B cell (primary cell): Measurements from ENCODE around the gene SYTL5. TPM values are rescaled to one million over a fixed set of nuclear protein-coding genes. Genes with fewer than 3 reads are reported as not detected.

ENCODE experiments used
- ATAC-seq: fragments of 200-7000 bp; cut with Tn5 transposase; one replicate; pipeline ENCODE4 v1.10.0; 2021; ENCODE audit warnings: low read depth, mild to moderate bottlenecking, moderate number of reproducible peaks, moderate library complexity
- CTCF ChIA-PET: fragments of 350-600 bp; sonication (Branson Sonifier 250); formaldehyde crosslinking; loops from one replicate; lab custom pipeline; 2021; ENCODE audit warnings: antibody characterized with exemption, inconsistent platforms; lab: Charles Lee
- POLR2A ChIA-PET: fragments of 350-600 bp; sonication (Branson Sonifier 250); formaldehyde crosslinking; loops from one replicate; lab custom pipeline; 2021; ENCODE audit warnings: antibody characterized with exemption; lab: Charles Lee
- DNase-seq: peaks from one replicate; pipeline ENCODE4 v3.0.0; 2013
- H2AFZ ChIP-seq: 2 replicates; pipeline ENCODE4 v1.6.1; 2012; ENCODE audit warnings: mild to moderate bottlenecking, low read depth, low read length; ENCODE audit not compliant: insufficient read depth, poor library complexity, severe bottlenecking
- H3K27ac ChIP-seq, 2 donors: 1 replicate in 1 of 2; 2 replicates in 1 of 2; pipeline ENCODE4 v1.5.1; 2012 to 2013; ENCODE audit warnings: low read length in 2 of 2, mild to moderate bottlenecking in 2 of 2, moderate library complexity in 1 of 2
- H3K27me3 ChIP-seq, 4 experiments: fragments of 200-600 bp in 1 of 4; sonication (generic) in 1 of 4; replicated peaks in 1 of 4; 1 replicate in 2 of 4; 2 replicates in 2 of 4; pipeline versions ENCODE4 v1.6.1 to v1.7.0; 2013 to 2016; ENCODE audit warnings: low read length in 3 of 4, mild to moderate bottlenecking in 2 of 4, mixed read lengths in 1 of 4, moderate library complexity in 1 of 4; ENCODE audit not compliant: insufficient read depth in 4 of 4, control insufficient read depth in 3 of 4; ENCODE audit errors: control extremely low read depth in 1 of 4
- H3K36me3 ChIP-seq, 2 experiments: replicated peaks in 1 of 2; 1 replicate in 1 of 2; 2 replicates in 1 of 2; pipeline versions ENCODE4 v1.6.1 to v1.7.1; 2013; ENCODE audit warnings: low read length in 1 of 2; ENCODE audit not compliant: insufficient read depth in 2 of 2, control insufficient read depth in 1 of 2; ENCODE audit errors: control extremely low read depth in 1 of 2, extremely low read depth in 1 of 2
- H3K4me1 ChIP-seq, 2 donors: fragments of 200-600 bp in 1 of 2; sonication (generic) in 1 of 2; 1 replicate in 1 of 2; 2 replicates in 1 of 2; pipeline versions ENCODE4 v1.5.1 to v1.6.1; 2013 to 2017; ENCODE audit warnings: low read length in 2 of 2; ENCODE audit not compliant: control insufficient read depth in 2 of 2, insufficient read depth in 2 of 2
- H3K4me2 ChIP-seq: replicated peaks from 2 replicates; pipeline ENCODE3; 2012; ENCODE audit warnings: mild to moderate bottlenecking, low read depth, low read length; ENCODE audit not compliant: poor library complexity, severe bottlenecking
- H3K4me3 ChIP-seq, 5 experiments: fragments of 200-600 bp in 1 of 5; sonication (generic) in 1 of 5; 1 replicate in 3 of 5; 2 replicates in 2 of 5; pipeline versions ENCODE4 v1.5.1 to v1.7.0; 2011 to 2016; ENCODE audit warnings: low read length in 4 of 5, mild to moderate bottlenecking in 4 of 5, low read depth in 2 of 5, control low read depth in 1 of 5, moderate library complexity in 1 of 5; ENCODE audit not compliant: insufficient read depth in 1 of 5; ENCODE audit errors: control extremely low read depth in 1 of 5, extremely low read depth in 1 of 5
- H3K79me2 ChIP-seq: fragments of 200-600 bp; sonication (generic); one replicate; pipeline ENCODE4 v1.6.0; 2016; ENCODE audit warnings: low read length; ENCODE audit not compliant: control insufficient read depth, insufficient read depth
- H3K9ac ChIP-seq: fragments of 200-600 bp; sonication (generic); 2 replicates; pipeline ENCODE4 v1.6.1; 2017; ENCODE audit warnings: mild to moderate bottlenecking, low read length, moderate library complexity
- H3K9me3 ChIP-seq, 3 donors: one replicate each; pipeline versions ENCODE4 v1.6.1 to v1.7.1; 2013; ENCODE audit warnings: low read length in 2 of 3; ENCODE audit not compliant: control insufficient read depth in 2 of 3, insufficient read depth in 1 of 3; ENCODE audit errors: control extremely low read depth in 1 of 3
- H4K20me1 ChIP-seq: 2 replicates; pipeline ENCODE4 v1.6.0; 2012; ENCODE audit warnings: mild to moderate bottlenecking, low read length; ENCODE audit not compliant: insufficient read depth, control insufficient read depth, poor library complexity, severe bottlenecking
- H3K27ac Mint-ChIP-seq: one replicate; pipeline ENCODE4 v1.8.0; 2021; ENCODE audit warnings: mixed read lengths
- H3K27me3 Mint-ChIP-seq: one replicate; pipeline ENCODE4 v1.8.0; 2021; ENCODE audit warnings: mixed read lengths
- H3K4me1 Mint-ChIP-seq: one replicate; pipeline ENCODE4 v1.8.0; 2021; ENCODE audit warnings: mixed read lengths
- H3K4me3 Mint-ChIP-seq: one replicate; pipeline ENCODE4 v1.8.0; 2021; ENCODE audit warnings: mixed read lengths
- H3K9me3 Mint-ChIP-seq: one replicate; pipeline ENCODE4 v1.8.0; 2022; ENCODE audit warnings: mixed read lengths; ENCODE audit not compliant: insufficient read depth
- CTCF ChIP-seq: fragments of 200-600 bp; IDR thresholded peaks from one replicate; pipeline ENCODE4 v1.8.0; 2022; ENCODE audit warnings: antibody characterized with exemption, mild to moderate bottlenecking
- EZH2 ChIP-seq: IDR thresholded peaks from 2 replicates; pipeline ENCODE4 v1.6.1; 2012; ENCODE audit warnings: borderline replicate concordance, low read depth, mild to moderate bottlenecking, moderate library complexity, low read length; ENCODE audit not compliant: insufficient read depth, poor library complexity, severe bottlenecking
- WGBS: methylation state at CpG from one replicate; pipeline ENCODE4 v1.1.5; 2013; ENCODE audit warnings: missing lambda C conversion rate; ENCODE audit not compliant: insufficient coverage; 5-methylcytosine and 5-hydroxymethylcytosine counted together
- intact Hi-C: fragments of 100-400 bp; cut with micrococcal nuclease; formaldehyde crosslinking; loops from one replicate; pipeline ENCODE4 v1.10.0; 2022
- polyA plus RNA-seq: library from polyadenylated mRNA; depleted of rRNA; stranded (reverse); fragments of >200 nt; gene quantifications from 2 replicates; pipeline ENCODE4 v1.2.3, GENCODE V29; 2012
- total RNA-seq, 2 donors: library from RNA; stranded (reverse); fragments of 120-200 nt in 1 of 2; gene quantifications; 1 replicate in 1 of 2; 2 replicates in 1 of 2; pipeline versions ENCODE4 v1.2.3 to v1.2.4, GENCODE V29; 2013 to 2022

The SYTL5 gene
- total and polyA plus RNA-seq, 2 donors (not counting 1 experiment from before 2014, with no cell fraction given): 0.01 TPM; not detected in 1

- DNase-seq (no peak), ATAC-seq (no peak)
- no peaks in the 10 kb centered on the region for H3K9me3 Mint-ChIP-seq
- H3K9me3 ChIP-seq: no peaks in the 10 kb centered on the region
- H3K27me3 ChIP-seq: peaks cover 0 to 4% (median 0%) of the 10 kb centered on the region in 4 experiments
- H3K27ac Mint-ChIP-seq: no peak overlapping the region
- H3K27ac ChIP-seq: no peak overlapping the region
- CTCF ChIA-PET: no interaction called here
- H2AFZ ChIP-seq: no peak overlapping the region
- no peaks in the 10 kb centered on the region for H3K4me1 Mint-ChIP-seq
- no peak for TF ChIP-seq EZH2
- TF ChIP-seq CTCF: no peak
- no peak overlapping the region for H3K4me2 ChIP-seq
- H3K79me2 ChIP-seq: no peaks in the 10 kb centered on the region
- no peak overlapping the region for H3K4me3 Mint-ChIP-seq
- WGBS: no CpG with 5 or more reads among the region's 2 CpGs
- H4K20me1 ChIP-seq: no peaks in the 10 kb centered on the region
- intact Hi-C loops: no loop called here
- no peak overlapping the region for H3K4me3 ChIP-seq
- POLR2A ChIA-PET: no interaction called here
- no peak overlapping the region for H3K9ac ChIP-seq
- no peaks in the 10 kb centered on the region for H3K36me3 ChIP-seq
- no peaks in the 10 kb centered on the region for H3K4me1 ChIP-seq
- H3K27me3 Mint-ChIP-seq: peaks cover 4% of the 10 kb centered on the region
These were observed 60.6 kb downstream of the SYTL5 start for GRCh38 chrX:38066934-38067333.

- H3K4me3 Mint-ChIP-seq: no peak overlapping the region
- Histone ChIP-seq H3K27ac (no peak overlapping the region), H3K9me3 (no peaks in the 10 kb centered on the region), H3K4me2 (no peak overlapping the region), H3K4me1 (no peaks in the 10 kb centered on the region), H3K79me2 (no peaks in the 10 kb centered on the region), H3K4me3 (no peak overlapping the region), H3K9ac (no peak overlapping the region), H3K27me3 (no peaks in the 10 kb centered on the region), H4K20me1 (no peaks in the 10 kb centered on the region), H3K36me3 (no peaks in the 10 kb centered on the region), H2AFZ (no peak overlapping the region)
- ChIA-PET CTCF (no interaction called here), POLR2A (no interaction called here)
- DNase-seq: no peak
- H3K27ac Mint-ChIP-seq: no peak overlapping the region
- no CpG with 5 or more reads among the region's 3 CpGs for WGBS
- H3K9me3 Mint-ChIP-seq: no peaks in the 10 kb centered on the region
- intact Hi-C loops: no loop called here
- H3K27me3 Mint-ChIP-seq: peaks cover 4% of the 10 kb centered on the region
- TF ChIP-seq EZH2 (no peak), CTCF (no peak)
- ATAC-seq: no peak
- no peaks in the 10 kb centered on the region for H3K4me1 Mint-ChIP-seq
These were observed 62.9 kb downstream of the SYTL5 start for GRCh38 chrX:38069273-38069672.
